HepG2 (cell line): ENCODE measurements around the gene QKI. TPM values are rescaled to one million over a fixed set of nuclear protein-coding genes. Genes with fewer than 3 reads are reported as not detected.
A peak's percentile ranks its signal among the peaks of the same experiment; 100 is the strongest.

Experiments used
- ATAC-seq: fragments of 200-7000 bp; cut with Tn5 transposase; 3 replicates; pipeline ENCODE4 v1.9.1; 2020; ENCODE audit warnings: mild to moderate bottlenecking, moderate library complexity
- BruUV-seq: library from RNA; stranded (reverse); fragments of 400-500 nt; replicated peaks from 2 replicates; lab custom pipeline; 2021; lab: Mats Ljungman, UMichigan
- CTCF ChIA-PET: fragments of 300-600 bp; formaldehyde crosslinking; extraction: SDS; loops from one replicate; lab custom pipeline; 2021; ENCODE audit warnings: low total read pairs, inconsistent platforms, low intra/inter-chr PET ratio; lab: Yijun Ruan, JAX
- POLR2A ChIA-PET: fragments of 350-600 bp; sonication (Branson Sonifier 250); formaldehyde crosslinking; loops from one replicate; lab custom pipeline; 2020; ENCODE audit warnings: antibody characterized with exemption, inconsistent platforms; lab: Yijun Ruan, JAX
- DNase-seq: peaks from one replicate; pipeline ENCODE4 v3.0.0-alpha.2; 2015; ENCODE audit warnings: low spot score
- FAIRE-seq: peaks from 3 replicates; lab custom pipeline; 2011; peaks lifted over from hg19 to GRCh38; lab: Jason Lieb, UNC
- H2AFZ ChIP-seq: one replicate; pipeline ENCODE4 v1.6.1; 2011; ENCODE audit warnings: low read length, inconsistent platforms
- H3K27ac ChIP-seq: fragments of 300-600 bp; 3 replicates; pipeline ENCODE4 v1.8.0; 2011; ENCODE audit warnings: mixed run types, mild to moderate bottlenecking, mixed read lengths, low read length, inconsistent platforms; ENCODE audit not compliant: insufficient read depth; ENCODE audit errors: extremely low read length
- H3K27me3 ChIP-seq, 2 experiments: fragments of 200-600 bp in 1 of 2; 2 replicates in 1 of 2; 3 replicates in 1 of 2; pipeline versions ENCODE4 v1.6.0 to v1.8.0; 2011; ENCODE audit warnings: low read length in 2 of 2, mild to moderate bottlenecking in 2 of 2, moderate library complexity in 2 of 2, inconsistent platforms in 1 of 2; ENCODE audit not compliant: insufficient read depth in 2 of 2, control insufficient read depth in 1 of 2
- H3K36me3 ChIP-seq, 2 experiments: fragments of 200-600 bp in 1 of 2; replicated peaks in 1 of 2; 2 replicates in 1 of 2; 3 replicates in 1 of 2; pipeline versions ENCODE4 v1.5.1 to v1.8.0; 2011; ENCODE audit warnings: low read length in 2 of 2, inconsistent platforms in 1 of 2; ENCODE audit not compliant: insufficient read depth in 2 of 2, control insufficient read depth in 1 of 2
- H3K4me1 ChIP-seq: 2 replicates; pipeline ENCODE4 v1.5.1; 2012; ENCODE audit warnings: low read length, inconsistent platforms; ENCODE audit not compliant: insufficient read depth
- H3K4me2 ChIP-seq: 2 replicates; pipeline ENCODE4 v1.6.0; 2011; ENCODE audit warnings: low read depth, low read length, inconsistent platforms
- H3K4me3 ChIP-seq, 3 experiments: fragments of 200-600 bp in 1 of 3; sonication (generic), shearing (Covaris generic) in 1 of 3; replicated peaks in 1 of 3; 2 replicates each; pipeline ENCODE4 v1.5.1; 2011 to 2016; ENCODE audit warnings: low read length in 3 of 3, inconsistent platforms in 2 of 3, low read depth in 2 of 3, mild to moderate bottlenecking in 2 of 3, control low read depth in 1 of 3, mixed read lengths in 1 of 3; ENCODE audit not compliant: insufficient read depth in 1 of 3
- H3K79me2 ChIP-seq: one replicate; pipeline ENCODE4 v1.6.1; 2011; ENCODE audit warnings: low read length, inconsistent platforms; ENCODE audit not compliant: insufficient read depth
- H3K9ac ChIP-seq: 2 replicates; pipeline ENCODE4 v1.6.0; 2011; ENCODE audit warnings: mild to moderate bottlenecking, low read depth, low read length, inconsistent platforms; ENCODE audit not compliant: insufficient read depth
- H3K9me3 ChIP-seq: 2 replicates; pipeline ENCODE4 v1.5.1; 2012; ENCODE audit warnings: mild to moderate bottlenecking, low read length
- H4K20me1 ChIP-seq: 2 replicates; pipeline ENCODE4 v1.6.0; 2011; ENCODE audit warnings: inconsistent platforms, mild to moderate bottlenecking, low read length, moderate library complexity; ENCODE audit not compliant: insufficient read depth
- AHDC1 ChIP-seq: sonication (generic); formaldehyde crosslinking; IDR thresholded peaks from 2 replicates; pipeline ENCODE4 v1.5.1; 2020; ENCODE audit warnings: mild to moderate bottlenecking, missing genetic modification reagents, borderline replicate concordance
- CHD4 ChIP-seq: fragments of 200-600 bp; sonication (generic); IDR thresholded peaks from 2 replicates; pipeline ENCODE4 v1.7.0; 2017; ENCODE audit warnings: mild to moderate bottlenecking, low read length, borderline replicate concordance
- SKIL ChIP-seq: sonication (generic); formaldehyde crosslinking; IDR thresholded peaks from 2 replicates; pipeline ENCODE4 v1.8.0; 2022; ENCODE audit warnings: missing genetic modification reagents, mild to moderate bottlenecking, moderate library complexity, borderline replicate concordance
- SMYD3 ChIP-seq: sonication (generic); formaldehyde crosslinking; IDR thresholded peaks from 2 replicates; pipeline ENCODE4 v1.8.1; 2023; ENCODE audit warnings: mild to moderate bottlenecking, missing genetic modification reagents
- ZNF720 ChIP-seq: sonication (generic); formaldehyde crosslinking; IDR thresholded peaks from 2 replicates; pipeline ENCODE4 v1.4.0; 2020; ENCODE audit warnings: missing genetic modification reagents
- ZNF879 ChIP-seq: sonication (generic); formaldehyde crosslinking; IDR thresholded peaks from 2 replicates; pipeline ENCODE4 v1.8.1; 2023; ENCODE audit warnings: missing genetic modification reagents
- WGBS: methylation state at CpG from one replicate; pipeline ENCODE4 v1.1.6; 2017; ENCODE audit warnings: low lambda C conversion rate; 5-methylcytosine and 5-hydroxymethylcytosine counted together
- in situ Hi-C: cut with HindIII; loops from 2 replicates; pipeline ENCODE4 v1.10.0; 2017; ENCODE audit warnings: low pct_unique_long_range_greater_than_20kb; ENCODE audit not compliant: extremely low pct_ligation_motif_present
- intact Hi-C: fragments of 100-400 bp; cut with micrococcal nuclease; formaldehyde crosslinking; loops from one replicate; pipeline ENCODE4 v1.10.0; 2022; ENCODE audit not compliant: unreplicated experiment
- polyA plus RNA-seq, 8 experiments: library from polyadenylated mRNA; depleted of rRNA in 3 of 8; stranded (reverse) in 7 of 8; unstranded in 1 of 8; fragments of >200 nt; fragmentation: Illumina TruSeq in 4 of 8; extraction: Trizol in 4 of 8; gene quantifications; 2 replicates each; pipeline versions ENCODE4 v1.2.1 to v1.2.3, GENCODE V29; 2011 to 2016; ENCODE audit warnings: low read depth in 4 of 8, missing spikeins in 1 of 8, mixed read lengths in 1 of 8; ENCODE audit not compliant: insufficient read depth in 1 of 8
- total RNA-seq, 5 experiments: library from RNA; depleted of rRNA; stranded (reverse); fragments of >200 nt; fragmentation: Illumina TruSeq; extraction: Trizol; gene quantifications; 2 replicates each; pipeline ENCODE4 v1.2.3, GENCODE V29; 2016; ENCODE audit warnings: low read depth in 1 of 5

Gene QKI
- total and polyA plus RNA-seq, 2 of the 13 experiments (the other 11 are each of a cell fraction or from before 2014, with no cell fraction given), result 136 to 137 TPM

- TF ChIP-seq ZNF720 (CRISPR knock-in tag), result no peak
- no peak for TF ChIP-seq SMYD3
- TF ChIP-seq ZNF879 (CRISPR knock-in tag), result no peak
- TF ChIP-seq AHDC1 (CRISPR knock-in tag), result no peak
Measured at GRCh38 chr6:163504984-163505640, 90.6 kb downstream of the QKI start (continued).

- Histone ChIP-seq H4K20me1 (no peaks in the 10 kb centered on the region), H3K4me1 (peaks cover 1% of the 10 kb centered on the region; the same call in 1 of the 2 replicates), H3K27ac (no peak overlapping the region), H2AFZ (no peak overlapping the region), H3K79me2 (peaks cover 35% of the 10 kb centered on the region), H3K4me2 (no peak overlapping the region), H3K27me3 (no peaks in the 10 kb centered on the region), H3K36me3 (no peaks in the 10 kb centered on the region; a peak in 4 of 5 replicates), H3K4me3 (no peak overlapping the region), H3K9me3 (peaks cover 45% of the 10 kb centered on the region), H3K9ac (no peak overlapping the region)
- DNase-seq (no peak), ATAC-seq (no peak), FAIRE-seq (no peak)
- 100% methylated on average over 1 of the region's 1 CpG for WGBS
- BruUV-seq, result no TSS peak
- intact Hi-C loops (no loop called here), in situ Hi-C loops (no loop called here)
- TF ChIP-seq SKIL (CRISPR knock-in tag) (no peak), CHD4 (peak; percentile 33; the same call in 1 of the 2 replicates)
- CTCF ChIA-PET, result no interaction called here
- POLR2A ChIA-PET, result no interaction called here
Measured at GRCh38 chr6:163507965-163508364, 93.4 kb downstream of the QKI start.
